GM04503 (cell line): ENCODE measurements around the gene SLC17A6.

Experiments
- DNase-seq: peaks from one replicate; pipeline ENCODE4 v3.0.0-alpha.2; 2012; ENCODE audit warnings: low read depth

SLC17A6 gene

DNA sequence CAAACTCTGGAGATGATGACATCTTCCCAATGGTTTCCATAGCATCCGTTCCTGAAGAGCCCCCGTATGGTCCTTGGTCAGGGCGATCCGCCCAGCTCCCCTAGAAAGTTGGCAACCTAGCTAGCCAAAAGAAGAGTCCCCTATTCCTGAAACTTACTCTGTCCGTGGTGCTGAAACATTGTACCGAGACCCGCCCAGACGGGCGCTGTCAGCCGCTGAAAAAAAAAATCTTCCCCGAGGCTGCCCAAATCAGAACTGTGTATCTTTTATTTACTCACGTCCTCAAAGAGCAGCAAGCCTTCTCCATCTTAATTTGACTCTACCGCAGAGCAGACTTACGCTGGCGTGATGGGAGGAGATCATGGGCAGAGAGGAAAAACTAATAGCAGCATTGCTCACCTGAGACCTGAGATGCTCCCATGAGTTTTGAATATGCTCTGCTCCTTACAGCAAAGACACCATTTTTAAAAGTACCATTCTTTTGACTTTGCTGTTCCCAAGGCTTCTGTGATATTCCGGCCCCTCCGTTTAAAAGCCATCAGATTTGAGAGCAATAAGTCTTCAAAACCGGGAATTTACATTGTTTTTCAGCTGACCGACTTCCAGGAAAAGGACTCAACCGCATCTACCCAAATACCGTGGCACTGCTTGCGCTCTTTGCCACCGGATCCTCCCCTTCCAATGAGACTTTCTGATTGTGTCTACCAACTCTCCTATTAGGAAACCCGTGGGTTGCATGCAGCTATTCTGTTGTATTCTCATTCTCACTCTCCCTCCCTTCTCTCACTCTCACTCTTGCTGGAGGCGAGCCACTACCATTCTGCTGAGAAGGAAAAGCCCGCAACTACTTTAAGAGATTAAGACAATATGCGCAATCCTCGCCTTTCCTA lies at the start of gene SLC17A6:
SLC17A6 (plus strand) TSS at position 786 of the 890 bp plus-strand sequence. CDS start 153 bp downstream, outside the sequence.
- DNase-seq = no peak

DNA sequence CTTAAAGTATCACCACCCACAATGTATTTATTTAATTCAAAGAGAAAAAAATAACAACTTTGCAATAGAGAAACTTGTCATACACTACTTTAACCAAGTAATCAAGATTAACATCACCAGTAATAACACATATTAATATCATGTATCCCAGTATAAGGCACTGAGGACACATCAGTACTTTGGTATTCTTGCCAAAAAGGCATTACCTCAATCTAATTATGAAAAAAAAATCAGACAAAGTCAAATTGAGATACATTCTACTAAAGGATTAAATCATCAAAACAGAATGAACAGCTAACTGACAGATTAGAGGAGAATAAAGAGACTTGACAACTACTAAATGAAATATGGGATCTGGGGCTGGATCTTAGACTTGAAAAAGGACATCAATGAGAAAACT lies 35.8 kb upstream of the SLC17A6 start:
- DNase-seq = no peak

DNA sequence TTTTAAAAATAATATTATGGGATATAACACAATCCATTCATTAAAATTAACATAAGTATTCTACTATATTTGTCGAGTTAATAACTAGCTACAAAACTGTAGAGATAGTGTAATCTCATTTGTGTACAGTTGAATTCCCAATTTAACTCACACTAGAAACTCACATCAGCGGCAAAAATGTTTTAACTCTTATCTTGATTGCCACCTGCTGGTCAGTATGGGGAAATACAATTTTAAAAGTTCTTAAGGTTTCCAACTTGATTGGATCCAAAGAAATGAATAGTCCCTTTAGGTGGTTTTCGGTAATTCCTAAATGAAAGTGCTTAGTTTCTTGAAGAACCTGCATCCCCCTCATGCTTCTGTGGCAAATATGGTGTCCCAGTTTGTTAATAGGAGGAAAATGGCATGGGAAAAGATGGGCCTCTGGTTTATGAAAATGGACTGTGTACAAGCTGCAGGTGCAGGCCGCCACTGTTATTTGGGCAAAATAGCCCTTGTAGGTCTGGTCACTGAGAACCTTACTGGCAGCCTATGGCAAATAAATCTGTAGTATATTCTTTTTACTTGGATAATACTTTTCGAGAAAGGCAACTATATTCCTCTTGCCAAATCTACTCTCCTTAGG lies 33.7 kb upstream of the SLC17A6 start:
- no peak for DNase-seq

DNA sequence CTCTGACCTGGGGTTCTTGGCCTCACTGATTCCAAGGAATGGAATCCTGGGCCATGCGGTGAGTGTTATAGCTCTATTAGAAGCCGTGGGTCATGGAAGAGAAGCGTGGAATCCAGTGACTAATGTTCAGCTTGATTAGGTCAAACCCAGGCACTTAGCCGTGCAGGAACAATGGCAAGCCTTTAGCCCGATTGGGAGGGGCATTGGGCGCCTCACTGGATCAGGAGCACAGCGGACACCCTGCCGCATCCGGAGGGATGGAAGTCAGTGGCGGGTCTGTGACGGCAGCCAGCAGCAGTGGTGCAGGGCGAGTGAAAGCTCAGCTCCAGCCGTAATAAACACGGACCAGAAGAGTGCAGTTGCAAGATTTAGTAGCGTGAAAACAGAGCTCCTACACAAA lies 20.5 kb upstream of the SLC17A6 start:
- no peak for DNase-seq

DNA sequence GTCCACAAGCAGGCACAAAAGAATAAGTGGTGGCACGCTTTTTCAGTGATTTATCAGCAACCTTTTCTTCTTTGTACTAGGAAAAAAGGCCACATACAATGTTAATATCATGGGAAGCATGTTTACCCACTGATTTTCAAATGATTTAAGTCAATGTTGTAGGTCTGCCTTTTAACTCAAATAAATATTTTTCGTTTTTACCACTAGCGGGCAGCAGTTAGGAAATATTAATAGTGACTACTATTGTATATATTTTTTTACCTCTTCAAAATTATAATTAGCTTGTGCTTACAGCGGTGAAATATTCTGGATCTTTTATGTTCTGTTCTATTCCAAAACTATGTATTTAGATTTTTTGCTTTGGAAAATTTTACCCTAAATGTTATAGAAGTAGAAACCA lies 6.4 kb upstream of the SLC17A6 start:
- no peak for DNase-seq

DNA sequence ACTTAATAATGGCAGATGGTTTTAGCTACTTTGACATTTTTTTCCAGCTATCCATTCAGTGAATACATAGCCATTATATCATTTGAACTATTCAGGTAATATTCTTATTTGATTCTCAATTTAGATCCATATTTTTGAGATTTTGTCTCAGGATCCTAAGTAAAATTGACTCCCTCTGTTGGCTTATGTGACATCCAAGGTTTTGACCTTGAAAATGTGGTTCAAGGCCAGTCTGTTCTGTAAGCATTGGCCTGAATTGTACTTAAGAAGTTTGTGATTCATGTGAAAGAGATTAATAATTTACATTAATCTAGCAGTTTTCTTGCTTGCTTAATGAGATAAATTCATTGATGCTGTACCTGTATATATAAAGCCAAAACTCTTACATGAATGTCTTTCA lies 1.6 kb upstream of the SLC17A6 start:
- no peak for DNase-seq

DNA sequence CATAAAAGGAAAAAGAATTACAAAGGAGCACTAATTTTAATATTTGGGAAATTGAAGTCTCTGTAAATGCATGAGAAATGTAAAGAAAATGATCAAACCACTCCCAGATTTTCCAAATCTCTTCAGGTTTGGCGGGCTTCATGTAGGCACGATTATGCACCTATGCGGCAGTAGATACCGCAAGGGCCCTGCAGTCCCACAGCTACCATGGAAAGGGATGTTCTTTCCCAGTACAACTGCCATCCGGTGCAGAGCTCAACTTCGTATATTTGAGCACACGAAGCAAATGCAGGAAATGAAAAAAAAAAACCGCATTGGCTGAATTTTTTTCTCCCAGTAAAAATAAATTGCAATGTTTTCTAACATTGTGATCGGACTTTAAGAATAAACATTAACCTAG lies 1.4 kb downstream of the SLC17A6 start:
- no peak for DNase-seq

DNA sequence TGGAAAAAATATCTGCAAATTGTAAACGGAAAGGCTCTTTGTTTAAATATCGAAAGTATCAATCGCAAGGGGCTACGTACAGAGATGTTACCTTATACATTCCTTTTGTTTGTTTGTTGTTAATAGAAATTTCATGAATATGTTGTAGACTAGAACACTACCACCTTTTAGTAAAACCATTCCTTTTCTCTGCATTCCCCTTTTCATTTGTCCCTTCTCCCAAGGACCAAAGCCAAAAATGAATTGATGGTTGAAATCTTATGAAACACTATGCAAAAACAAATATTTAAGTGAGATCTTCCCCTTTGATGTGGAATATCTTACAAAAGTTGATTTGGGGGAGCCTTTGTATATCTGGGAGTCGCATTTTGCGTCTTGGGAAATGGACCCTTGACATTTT lies 2.1 kb downstream of the SLC17A6 start:
- no peak for DNase-seq

DNA sequence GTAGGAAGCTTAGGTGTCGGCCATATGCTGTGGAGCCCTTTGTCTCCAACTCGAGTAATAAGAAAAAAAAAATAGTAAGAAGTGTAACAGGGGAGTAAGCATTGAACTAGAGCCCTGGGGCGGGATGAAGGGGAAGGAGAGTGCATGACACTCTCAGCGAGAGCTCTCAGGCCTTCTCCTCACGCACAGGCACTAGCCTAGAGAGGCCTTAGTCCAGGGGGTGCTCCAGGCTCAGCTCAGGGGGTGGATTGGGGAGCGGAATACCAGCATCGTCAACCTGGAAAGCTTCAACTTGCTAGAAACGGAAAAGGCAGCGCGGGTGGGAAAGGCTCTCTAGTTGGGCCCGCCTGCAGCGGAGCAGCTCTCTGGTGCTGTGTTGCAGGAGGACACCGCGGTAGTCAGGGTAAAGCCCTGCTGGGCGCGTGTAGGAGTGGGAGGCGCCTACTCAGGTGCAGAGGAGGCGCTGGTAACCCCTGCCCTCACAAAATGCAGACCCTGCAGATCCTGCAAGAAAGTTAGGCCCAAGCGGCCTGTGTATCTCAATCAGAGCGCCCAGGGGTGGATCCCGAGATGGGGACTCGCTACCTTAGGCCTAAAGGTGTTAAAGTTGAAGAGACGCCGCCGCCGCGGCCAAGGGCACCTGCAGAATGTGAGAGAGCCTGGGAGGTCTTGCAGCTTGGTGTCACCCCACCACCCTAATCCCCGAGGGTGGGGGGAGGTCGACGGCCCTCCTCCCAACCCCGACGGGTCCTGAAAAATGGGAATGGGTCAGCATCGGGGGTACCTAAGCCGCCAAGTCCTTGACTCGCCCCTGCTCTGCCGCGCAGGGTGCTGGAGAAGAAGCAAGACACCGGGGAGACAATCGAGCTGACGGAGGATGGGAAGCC lies 2.8 kb downstream of the SLC17A6 start:
- no peak for DNase-seq

DNA sequence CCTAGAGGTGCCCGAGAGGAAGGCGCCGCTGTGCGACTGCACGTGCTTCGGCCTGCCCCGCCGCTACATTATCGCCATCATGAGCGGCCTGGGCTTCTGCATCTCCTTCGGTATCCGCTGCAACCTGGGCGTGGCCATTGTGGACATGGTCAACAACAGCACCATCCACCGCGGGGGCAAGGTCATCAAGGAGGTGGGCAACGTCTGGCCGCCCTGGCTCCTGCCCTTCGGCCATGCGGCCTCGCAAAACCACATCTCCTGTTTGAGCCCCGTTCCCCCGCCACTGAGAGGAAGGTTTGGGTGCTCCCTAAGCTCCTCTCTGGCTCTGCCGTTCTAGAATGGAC lies 3.4 kb downstream of the SLC17A6 start:
- no peak for DNase-seq

DNA sequence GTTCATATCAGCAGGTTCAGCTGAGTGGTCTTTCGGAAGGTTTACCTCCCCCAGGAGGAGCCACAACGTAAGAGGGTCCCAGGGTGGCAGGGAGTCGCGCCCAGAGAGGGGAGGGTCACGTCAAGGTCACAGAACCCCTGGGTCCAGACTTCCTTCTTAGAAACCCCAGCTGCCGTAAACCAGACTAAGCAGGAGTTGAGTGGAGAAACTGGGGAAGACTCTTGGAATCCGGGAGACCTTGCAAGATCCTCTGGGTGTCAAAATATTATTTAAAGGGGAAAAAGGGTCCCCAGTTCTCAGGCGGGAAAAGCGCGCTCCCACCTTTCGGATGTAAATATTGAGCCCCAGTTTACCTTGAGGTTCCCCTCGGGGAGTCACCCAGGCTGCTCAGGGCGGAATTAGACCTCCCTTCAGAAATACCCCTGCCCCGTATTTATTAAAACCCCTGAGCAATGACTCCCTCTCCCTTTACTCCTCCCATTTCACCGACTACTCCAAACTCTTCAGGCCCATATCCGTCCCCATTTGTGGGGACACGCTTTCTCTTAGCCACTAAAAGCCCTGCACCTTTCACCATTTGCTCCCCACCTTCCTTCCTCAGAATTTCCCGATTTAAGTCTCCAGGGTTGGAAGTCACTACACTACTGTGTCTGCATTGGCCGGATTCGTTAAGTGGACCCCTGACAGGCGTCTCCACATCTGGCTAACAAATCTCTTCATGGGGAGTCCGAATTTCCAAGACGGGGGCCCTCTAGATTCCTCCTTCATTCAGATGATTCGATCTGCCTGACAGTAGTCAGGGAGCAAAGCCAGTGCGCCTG lies 4.2 kb downstream of the SLC17A6 start:
- no peak for DNase-seq

DNA sequence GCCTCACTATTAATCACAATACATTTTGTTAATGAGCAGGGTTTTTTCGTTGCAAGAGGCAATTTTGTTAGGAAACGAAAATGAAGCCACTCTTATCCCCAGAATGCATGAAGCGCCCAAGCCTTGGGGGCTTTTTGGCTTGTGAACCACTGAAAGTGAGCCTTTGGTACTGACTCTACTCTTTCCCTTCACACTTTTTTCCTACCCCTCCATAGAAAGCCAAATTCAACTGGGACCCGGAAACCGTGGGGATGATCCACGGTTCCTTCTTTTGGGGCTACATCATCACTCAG lies 4.8 kb downstream of the SLC17A6 start:
- DNase-seq = no peak

DNA sequence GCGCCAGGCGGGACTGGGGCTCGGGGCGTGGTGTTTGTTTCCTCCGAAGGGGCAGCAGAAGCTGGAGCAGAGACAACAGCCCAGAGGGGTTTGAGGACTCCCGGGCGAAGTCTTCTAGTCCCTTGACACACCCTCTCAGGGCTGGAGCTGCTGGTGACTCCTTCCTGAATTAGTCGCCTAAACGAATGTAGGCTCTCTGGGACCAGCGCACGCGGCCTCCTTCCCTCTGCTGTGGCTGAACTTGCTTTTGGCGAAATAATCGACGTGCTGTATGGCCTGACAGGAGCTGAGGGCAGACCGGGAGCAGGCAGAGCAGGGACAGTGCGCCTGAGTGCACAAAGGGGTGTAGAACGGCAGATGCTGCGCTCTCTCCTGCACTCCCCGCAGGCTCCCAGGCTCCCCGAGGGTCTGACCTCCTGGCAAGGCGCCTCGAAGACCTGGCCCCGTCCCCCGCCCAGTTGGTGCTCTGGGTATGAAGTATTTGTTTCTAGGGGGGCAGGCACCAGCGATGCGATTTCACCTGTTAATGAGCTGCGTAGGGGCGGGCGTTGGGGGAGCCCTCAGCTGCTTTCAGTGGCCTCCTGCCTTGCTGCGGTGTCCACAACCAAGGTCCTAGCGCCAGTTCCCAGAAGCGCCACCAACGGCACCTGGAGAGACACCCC lies 5.3 kb downstream of the SLC17A6 start:
- no peak for DNase-seq

DNA sequence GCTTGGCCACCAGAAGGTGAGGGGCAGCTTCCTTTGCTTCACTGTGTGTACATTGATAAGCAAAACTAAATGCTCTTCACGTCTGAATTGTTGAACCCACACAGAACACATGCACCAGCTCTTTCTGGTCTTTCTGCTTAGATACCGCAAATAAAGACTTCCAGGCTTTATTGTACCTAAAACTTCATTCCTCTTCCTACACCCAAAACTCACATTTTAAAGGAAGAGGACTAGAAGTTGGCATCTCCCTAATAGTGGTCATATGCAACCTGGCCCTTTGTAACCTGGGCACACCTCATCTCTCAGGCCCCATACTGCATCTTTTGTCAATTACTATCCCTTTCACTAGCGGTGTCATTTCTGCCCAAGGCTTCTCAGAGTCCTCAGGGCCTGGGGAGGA lies 5.9 kb downstream of the SLC17A6 start:
- DNase-seq = no peak

DNA sequence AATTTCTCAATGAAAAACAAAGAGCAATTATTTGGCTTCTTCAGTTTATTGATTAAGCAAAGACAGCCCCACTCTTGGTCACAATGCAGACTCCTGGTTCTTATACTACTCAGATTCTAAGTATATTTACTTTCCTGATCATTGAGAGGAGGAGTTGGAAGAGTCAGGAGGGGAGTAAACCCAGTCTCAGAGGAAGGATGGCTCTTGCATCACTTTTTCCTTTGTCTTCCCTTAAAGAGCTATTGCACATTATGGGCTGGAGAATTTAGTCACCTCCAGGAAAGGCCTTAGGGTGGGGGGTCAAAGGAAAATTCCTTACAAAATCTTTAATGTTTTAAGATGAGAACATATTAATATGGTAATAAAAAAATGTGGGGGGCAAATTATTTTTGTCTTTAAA lies 8.1 kb downstream of the SLC17A6 start:
- no peak for DNase-seq

DNA sequence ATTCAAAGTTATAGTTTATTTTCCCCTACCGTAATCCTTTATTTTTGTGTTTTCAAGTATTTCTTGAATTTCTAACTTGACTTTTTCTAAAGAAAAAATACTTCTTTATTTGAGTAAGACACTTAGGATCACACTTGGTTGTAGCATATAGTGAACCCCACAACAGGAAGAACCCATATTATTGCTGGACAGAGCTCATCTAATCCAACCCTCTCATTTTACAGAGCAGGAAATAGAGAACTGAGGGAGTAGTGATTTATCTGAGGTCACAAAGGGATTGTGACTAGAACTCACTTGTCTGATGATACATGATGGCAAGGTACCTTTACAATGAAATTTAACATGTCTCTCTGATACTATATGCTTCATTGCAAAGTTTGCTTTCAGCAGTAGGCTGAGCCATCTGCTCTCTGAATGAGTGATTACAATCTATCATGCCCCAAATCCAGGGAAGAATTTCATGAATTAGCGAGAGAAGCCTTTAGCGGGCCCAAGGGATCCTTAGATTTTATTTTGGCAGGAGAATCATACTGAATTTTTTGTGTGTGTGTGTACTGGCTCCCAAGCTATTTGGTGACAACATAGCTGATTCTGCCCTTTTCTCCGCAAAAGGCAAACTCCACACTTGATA lies 9.8 kb downstream of the SLC17A6 start:
- no peak for DNase-seq

DNA sequence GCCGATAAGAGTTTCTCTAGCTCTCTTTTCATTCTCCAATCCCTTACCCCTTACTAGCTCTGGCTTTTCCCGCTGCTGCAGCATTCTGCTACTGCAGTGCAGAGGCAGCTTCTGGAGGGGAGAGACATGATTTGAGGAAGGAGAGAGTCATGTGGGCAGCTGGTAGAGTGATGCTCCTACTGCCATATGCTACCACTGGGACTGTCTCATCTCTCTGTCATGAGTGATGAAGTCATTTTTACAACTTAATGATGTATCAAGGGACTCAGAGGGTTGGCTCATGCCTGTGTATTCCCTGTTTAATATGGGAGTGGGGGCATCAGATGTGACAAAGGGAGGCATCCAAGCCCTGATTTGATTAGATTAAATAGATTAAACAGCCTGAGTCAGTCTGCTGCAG lies 11.3 kb downstream of the SLC17A6 start:
- no peak for DNase-seq

DNA sequence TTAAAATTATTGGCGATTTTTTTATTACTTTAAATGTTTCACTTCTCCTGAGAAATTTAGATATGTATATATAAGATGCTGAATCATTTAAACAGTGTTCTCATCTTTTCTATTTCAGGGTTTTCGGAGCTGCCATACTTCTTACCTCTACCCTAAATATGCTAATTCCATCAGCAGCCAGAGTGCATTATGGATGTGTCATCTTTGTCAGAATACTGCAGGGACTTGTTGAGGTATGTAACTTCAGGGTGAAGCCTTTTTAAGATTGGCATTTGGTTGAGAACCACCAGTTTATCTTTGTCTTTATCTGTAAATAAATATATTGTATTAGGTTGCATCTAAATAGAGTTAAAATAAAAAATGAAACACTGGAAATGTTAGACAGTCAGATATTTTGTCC lies 21.1 kb downstream of the SLC17A6 start:
- DNase-seq = no peak

DNA sequence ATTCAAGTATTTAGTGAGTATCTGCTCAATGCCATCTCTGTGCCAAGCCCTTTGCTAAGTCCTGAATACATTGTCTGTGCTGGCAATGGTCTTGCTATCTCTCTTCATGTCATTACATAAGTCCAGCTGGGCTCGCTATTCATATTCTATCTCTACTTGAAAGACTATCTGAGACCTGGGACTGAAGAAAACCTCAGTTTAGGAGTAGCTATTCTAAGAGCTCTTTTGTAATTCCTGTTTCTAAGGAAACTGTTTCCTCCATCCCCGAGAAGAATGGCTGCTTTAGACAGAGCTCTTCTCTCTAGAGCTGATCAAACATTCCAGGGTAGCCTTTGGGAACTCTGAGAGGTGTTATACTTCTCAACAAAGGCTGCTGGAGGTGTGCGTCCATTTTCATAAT lies 33.0 kb downstream of the SLC17A6 start:
- DNase-seq = no peak

DNA sequence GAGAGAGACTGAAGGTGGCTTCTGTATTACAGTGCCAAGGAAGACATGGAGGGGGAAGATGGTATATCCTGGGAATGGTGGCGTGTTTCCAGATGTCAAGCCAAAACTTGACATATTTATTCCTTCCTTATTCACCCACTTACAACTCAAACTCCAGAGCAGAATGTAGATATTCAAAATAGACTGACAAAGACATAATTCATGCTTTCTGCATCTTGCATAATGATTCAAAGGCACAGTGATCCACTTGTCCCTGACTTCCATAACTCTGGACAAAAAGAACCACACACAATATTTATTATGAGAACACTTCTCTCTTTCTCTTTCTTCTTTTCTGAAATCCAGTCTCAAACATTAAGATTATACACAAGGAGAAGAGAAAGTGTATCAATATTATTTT lies 48.9 kb downstream of the SLC17A6 start:
- no peak for DNase-seq
